MM.1S (cell line): ENCODE data around the gene ITGB6.

Experiments used
- EZH2 ChIP-seq: fragments of 300-600 bp; sonication (generic); optimal IDR thresholded peaks from 2 replicates; pipeline ENCODE3; 2017; ENCODE audit warnings: low read depth, mild to moderate bottlenecking, antibody characterized with exemption, low read length, mixed read lengths
- EZH2phosphoT487 ChIP-seq: fragments of 300-600 bp; sonication (generic); IDR thresholded peaks from 2 replicates; pipeline ENCODE4 v1.6.1; 2018; ENCODE audit warnings: antibody characterized with exemption, low read length
- TF ChIP-seq, protein P1 (sequence below): fragments of 300-600 bp; sonication (generic); IDR thresholded peaks from 2 replicates; pipeline ENCODE4 v1.5.1; 2016; ENCODE audit warnings: antibody characterized with exemption, low read length, mixed read lengths

- TF ChIP-seq, protein P1, sequence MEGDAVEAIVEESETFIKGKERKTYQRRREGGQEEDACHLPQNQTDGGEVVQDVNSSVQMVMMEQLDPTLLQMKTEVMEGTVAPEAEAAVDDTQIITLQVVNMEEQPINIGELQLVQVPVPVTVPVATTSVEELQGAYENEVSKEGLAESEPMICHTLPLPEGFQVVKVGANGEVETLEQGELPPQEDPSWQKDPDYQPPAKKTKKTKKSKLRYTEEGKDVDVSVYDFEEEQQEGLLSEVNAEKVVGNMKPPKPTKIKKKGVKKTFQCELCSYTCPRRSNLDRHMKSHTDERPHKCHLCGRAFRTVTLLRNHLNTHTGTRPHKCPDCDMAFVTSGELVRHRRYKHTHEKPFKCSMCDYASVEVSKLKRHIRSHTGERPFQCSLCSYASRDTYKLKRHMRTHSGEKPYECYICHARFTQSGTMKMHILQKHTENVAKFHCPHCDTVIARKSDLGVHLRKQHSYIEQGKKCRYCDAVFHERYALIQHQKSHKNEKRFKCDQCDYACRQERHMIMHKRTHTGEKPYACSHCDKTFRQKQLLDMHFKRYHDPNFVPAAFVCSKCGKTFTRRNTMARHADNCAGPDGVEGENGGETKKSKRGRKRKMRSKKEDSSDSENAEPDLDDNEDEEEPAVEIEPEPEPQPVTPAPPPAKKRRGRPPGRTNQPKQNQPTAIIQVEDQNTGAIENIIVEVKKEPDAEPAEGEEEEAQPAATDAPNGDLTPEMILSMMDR = no peak
- TF ChIP-seq EZH2 (no peak), EZH2phosphoT487 (no peak)
These were observed 26.3 kb upstream of the ITGB6 start for GRCh38 chr2:160226367-160226766.
